Activated T-cell treated with anti-CD3 and anti-CD28 coated beads for 4 hours (primary cell): Measurements from ENCODE around the gene HINT2.

Source experiments
- DNase-seq: peaks from one replicate; pipeline ENCODE4 v3.0.0-alpha.2; 2020

Gene HINT2

GRCh38 chr9:35840881-35841644 lies 26.2 kb upstream of the HINT2 start:
- no peak for DNase-seq

DNA sequence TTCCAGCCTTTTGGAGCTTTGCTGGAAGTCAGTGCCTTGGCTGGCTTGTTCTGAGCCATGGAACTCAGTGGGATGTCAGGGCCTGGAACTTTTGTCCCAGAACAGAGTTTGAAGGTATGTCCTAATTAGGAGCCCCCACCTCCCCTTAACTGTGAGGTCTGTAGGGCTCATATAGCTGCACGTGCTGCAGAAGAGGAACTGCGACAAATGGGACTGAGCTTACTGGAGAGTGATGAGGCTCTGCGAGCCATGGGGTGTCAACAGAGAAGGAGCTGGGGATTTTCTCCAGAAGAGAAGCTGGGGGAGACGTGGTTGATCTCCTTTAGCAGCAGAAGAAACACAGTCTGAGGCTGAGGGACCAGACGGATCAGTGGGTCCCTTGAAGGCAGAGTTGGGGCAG lies 25.1 kb upstream of the HINT2 start:
- no peak for DNase-seq

GRCh38 chr9:35836595-35836994 lies 21.8 kb upstream of the HINT2 start:
- DNase-seq = no peak

GRCh38 chr9:35835766-35836165 lies 20.9 kb upstream of the HINT2 start:
- no peak for DNase-seq

- no peak for DNase-seq
Observed at GRCh38 chr9:35835216-35835632, 20.4 kb upstream of the HINT2 start.

DNA sequence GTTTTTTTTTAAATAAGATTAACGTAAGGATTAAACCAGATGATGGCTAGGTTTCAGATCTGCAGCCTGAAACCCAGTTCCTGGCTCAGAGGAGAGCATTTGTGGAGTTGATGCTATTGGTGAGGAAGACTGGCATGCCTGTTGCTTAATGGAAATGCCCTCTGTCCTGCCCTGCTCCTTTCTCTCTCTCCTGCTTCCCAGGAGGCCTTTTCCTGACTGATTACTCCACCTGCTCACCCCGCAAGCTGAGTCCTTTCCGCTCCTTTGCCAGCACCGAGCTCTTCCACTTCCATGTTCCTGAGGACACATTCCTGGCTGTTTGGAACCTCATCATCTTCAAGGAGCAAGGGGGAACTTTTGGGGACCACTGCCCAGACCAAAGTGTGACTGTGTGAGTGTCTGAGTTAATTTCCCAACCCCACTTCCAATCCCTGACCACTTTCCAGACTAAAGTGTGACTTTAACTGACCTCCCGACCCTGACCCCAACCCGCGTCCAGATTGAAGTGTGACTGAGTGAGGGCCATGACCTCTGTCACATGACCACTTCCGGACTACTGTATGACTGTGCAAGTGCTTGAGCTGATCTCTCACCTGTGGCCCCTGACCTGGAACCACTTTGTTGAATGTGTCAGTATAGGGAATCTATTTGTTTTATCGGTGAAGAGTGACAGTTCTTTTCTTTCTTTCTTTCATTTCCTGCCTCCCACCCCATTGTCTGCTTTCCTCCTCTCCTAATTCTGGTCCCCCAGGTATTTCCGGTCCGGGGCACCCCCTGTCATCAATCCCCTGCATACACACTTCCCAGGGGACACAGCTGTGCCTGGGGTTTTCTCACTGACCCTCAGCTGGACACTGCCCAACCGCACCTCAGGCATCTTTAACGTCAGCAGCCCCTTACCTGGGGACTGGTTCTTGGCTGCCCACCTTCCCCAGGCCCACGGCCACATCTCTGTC lies 19.7 kb upstream of the HINT2 start:
- DNase-seq = no peak

DNA sequence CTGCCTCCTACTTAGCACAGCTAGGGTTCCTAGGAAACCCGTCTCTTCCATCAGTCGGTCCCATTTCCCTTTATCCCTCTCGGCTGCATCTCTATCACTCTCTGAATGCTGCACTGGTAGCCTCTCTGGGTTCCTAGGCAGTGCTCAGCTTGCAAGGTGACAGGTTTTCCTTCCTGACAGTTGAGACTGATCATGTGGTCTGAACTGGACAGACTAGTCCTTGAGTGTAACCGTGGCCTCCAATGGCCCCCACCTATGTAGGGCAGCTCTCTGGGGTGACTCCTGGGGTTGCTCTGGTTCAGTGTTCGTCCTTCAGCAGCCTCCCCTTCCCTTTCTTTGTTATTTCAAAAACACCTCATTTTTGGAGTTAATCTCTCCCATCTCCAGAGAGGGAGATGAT lies 18.0 kb upstream of the HINT2 start:
- DNase-seq = no peak

DNA sequence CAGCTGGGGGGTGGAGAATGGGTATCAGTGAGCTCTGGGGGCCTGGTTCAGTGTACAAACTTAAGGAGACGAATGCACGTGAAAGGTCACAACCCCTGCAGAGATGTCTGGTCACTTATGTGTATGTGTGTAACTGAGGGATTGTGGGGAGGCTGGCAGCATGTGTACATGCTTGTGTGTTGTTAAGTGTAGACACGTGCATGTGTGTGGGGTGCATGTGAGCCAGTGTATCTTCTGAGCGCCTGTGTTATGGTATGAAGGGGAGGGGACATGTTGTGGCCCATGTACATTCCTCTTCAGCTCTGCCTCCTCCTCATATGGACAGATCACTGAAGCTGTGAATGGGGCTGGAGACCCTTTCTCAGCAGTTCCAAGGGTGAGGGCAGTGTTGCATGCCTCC lies 16.2 kb upstream of the HINT2 start:
- no peak for DNase-seq

- no peak for DNase-seq
Observed at GRCh38 chr9:35829764-35830096, 14.9 kb upstream of the HINT2 start.

- peak; percentile 94 for DNase-seq
Observed at GRCh38 chr9:35829084-35829763, 14.4 kb upstream of the HINT2 start, which contains the start of gene TMEM8B. TMEM8B (plus strand) TSS chr9:35829228; CDS start chr9:35829448, 220 bp downstream.

DNA sequence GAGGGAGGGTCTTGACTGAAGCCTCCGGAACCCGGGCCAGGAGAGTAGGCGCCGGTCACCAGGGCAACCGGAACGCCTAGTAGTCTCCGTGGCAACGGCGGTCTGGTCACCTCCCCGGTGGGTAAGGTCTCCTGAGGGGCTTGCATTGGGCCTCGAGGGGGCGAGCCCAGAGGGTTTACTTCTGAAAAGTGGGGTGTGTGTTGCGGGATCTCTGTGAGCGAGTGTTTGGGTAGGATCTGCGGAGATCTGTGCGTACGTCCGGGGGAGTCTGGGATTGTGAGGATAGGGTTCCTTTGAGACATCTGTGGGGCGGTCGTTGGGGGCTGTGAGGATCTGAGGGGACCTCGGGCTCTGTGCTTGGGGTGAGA lies 13.9 kb upstream of the HINT2 start, which contains the start of gene FAM221B:
TSS of gene FAM221B (minus strand) at position 17 of the 368 bp plus-strand sequence. CDS start 2,571 bp downstream, outside the sequence.
- DNase-seq = no peak

DNA sequence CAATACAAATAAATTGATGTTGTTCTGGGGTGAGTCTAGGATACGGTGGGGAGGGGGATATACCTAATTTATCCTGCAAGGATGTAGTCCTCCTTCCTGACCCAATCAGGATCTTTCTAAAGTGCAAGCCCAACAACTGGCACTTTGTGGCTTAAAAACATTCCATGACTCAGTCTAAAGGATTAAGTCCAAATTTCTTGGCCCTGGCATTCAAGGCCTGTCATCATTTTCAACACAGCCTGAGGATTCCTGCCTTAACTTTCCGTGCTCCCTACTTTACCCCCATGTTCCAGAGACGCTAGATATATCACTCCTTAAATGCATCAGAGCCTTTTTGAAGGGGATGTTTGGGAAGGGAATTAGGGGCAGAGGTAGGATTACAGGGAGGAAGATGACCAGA lies 12.6 kb upstream of the HINT2 start:
- DNase-seq = no peak

GRCh38 chr9:35826071-35826701 lies 11.3 kb upstream of the HINT2 start:
- DNase-seq = no peak

DNA sequence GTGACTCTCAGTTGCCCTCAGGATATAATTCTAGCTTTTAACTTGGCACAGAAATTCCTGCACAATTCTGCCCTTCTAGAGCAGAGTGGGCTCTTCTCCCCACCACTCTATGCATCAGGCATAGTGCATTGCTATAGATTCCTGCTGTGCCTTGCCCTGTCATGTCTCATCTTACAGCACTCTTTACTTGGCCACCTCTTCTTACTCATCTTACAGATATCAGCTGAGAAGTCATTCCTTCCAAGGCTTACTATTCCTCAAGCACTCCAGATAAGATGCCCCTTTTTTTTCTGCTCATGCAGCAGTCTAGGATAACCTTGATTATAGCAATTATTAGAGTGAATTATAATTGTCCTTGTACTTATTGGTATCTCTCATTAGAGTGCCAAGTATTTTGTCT lies 8.1 kb upstream of the HINT2 start:
- no peak for DNase-seq

- DNase-seq = no peak
Observed at GRCh38 chr9:35820076-35820475, 5.2 kb upstream of the HINT2 start.

DNA sequence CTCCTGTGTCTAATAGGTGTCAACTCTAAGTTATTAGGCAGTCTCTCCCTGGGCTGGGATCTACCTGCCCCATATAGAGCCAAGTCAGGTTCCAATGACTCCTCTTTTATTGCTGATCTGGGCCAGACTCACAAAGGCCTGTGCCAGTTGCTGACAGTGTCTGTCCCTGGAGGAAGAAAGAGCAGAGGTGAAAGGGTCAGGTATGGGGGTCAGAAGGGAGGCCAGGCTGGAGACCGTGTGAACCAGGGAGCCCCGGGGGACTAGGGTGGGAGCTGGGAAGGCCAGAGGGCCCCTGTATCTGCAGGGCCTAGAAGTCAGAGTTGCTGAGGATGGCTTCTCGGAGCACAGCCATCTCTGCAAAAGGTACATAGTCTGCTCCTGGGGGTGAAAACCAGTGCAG lies 3.5 kb upstream of the HINT2 start:
- DNase-seq = no peak

GRCh38 chr9:35816708-35817107 lies 1.9 kb upstream of the HINT2 start:
- no peak for DNase-seq

GRCh38 chr9:35814106-35814840 lies 569 bp downstream of the HINT2 start:
- no peak for DNase-seq

DNA sequence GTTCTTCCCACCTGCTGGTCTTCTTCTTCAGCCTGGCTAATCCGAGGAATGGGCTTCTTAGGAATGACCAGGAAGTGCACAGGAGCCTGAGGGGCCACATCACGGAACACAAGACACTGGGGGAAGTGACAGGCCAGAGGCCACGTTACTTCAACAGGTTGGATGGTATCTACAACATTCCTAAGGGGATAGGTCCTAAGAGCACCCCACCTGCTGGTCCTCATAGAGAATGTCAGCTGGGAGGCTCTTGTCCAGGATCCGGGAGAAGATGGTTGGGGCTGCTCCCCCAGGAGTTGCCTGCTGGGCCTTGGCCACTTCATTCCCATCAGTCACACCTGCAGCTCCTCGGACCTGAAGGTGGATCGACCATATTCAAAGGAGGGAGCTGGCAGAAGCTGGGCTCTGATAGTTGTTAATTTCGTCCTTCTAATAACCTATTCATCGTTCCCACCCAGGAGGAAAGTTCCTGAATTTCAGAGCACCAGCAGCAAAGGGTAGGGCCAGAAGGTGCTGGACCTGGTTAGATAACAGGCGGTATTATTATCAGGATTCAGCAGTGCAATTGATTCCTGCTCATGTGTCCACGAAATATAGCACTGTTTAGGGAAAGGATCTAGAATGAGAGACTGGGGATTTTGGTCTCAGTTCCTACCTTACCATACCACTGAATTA lies 1.3 kb downstream of the HINT2 start:
- DNase-seq = no peak

DNA sequence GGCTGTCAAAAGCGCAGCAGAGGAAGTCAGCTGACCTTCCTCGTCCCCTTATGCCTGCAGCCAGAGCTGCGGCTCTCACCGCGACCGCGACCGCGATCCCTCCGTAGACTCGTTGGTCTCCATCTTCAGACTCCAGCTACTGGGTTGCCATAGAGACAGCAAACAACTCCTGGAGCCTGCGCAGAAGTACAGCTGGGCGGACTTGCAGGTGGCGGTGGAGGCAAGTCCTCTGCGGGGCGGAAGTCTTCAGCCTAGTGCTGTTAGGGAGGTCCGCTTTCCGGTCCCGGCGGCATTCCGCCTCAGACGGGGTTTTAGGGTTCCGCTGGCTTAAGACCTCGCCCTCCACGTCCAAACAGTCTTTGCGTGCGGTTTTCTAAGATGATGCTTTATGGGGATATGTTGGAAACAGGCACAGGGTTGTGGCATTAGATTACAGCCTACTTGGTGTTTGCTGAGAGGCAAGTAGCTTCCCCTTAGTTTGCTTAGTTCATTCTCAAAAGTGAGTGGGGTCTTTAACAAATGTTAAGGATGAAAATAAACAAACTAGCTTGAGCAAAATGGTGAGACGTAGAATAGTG lies 2.7 kb downstream of the HINT2 start, which contains the start of gene SPAG8:
TSS of gene SPAG8 (minus strand) at position 238 of the 578 bp plus-strand sequence. CDS start at position 123, 115 bp downstream.
- DNase-seq = peak; percentile 83
